ENCODE results near the gene HERPUD1.

GRCh38 chr16:56969769-56970168, 37.8 kb downstream of the HERPUD1 start:
- TF ChIP-seq POLR2AphosphoS5 (IDR thresholded peaks at IDR 0.05; ENCODE audit: borderline replicate concordance, low read depth, low read length) (no peak), EZH2 (IDR thresholded peaks at IDR 0.05) (no peak), FOXP2 (optimal IDR thresholded peaks at IDR 0.05; ENCODE audit: control extremely low read depth, extremely low read length, insufficient read depth) (no peak)

Measured in SK-N-MC (cell line).